ACC112 (cell line): Measurements from ENCODE around the gene ZNF566.

Source experiments
- H2AFZ ChIP-seq: fragments of 200-600 bp; sonication (generic); one replicate; pipeline ENCODE4 v1.6.0; 2017; ENCODE audit warnings: antibody characterized with exemption, low read length; ENCODE audit not compliant: unreplicated experiment
- H3K27ac ChIP-seq: fragments of 200-600 bp; sonication (generic); 2 replicates; pipeline ENCODE4 v1.5.1; 2014; ENCODE audit warnings: low read depth, mild to moderate bottlenecking, antibody characterized with exemption, low read length, moderate library complexity
- H3K27me3 ChIP-seq: fragments of 200-600 bp; sonication (generic); 2 replicates; pipeline ENCODE4 v1.6.1; 2014; ENCODE audit warnings: mild to moderate bottlenecking, antibody characterized with exemption, low read length, moderate library complexity, mixed read lengths; ENCODE audit not compliant: insufficient read depth
- H3K36me3 ChIP-seq: fragments of 200-600 bp; sonication (generic); 2 replicates; pipeline ENCODE4 v1.6.1; 2016; ENCODE audit warnings: mild to moderate bottlenecking, antibody characterized with exemption, low read length, moderate library complexity, mixed read lengths; ENCODE audit not compliant: insufficient read depth
- H3K4me1 ChIP-seq: fragments of 200-600 bp; sonication (generic); one replicate; pipeline ENCODE4 v1.6.1; 2016; ENCODE audit warnings: low read length, mixed read lengths; ENCODE audit not compliant: insufficient read depth, unreplicated experiment, control insufficient read depth
- H3K4me3 ChIP-seq: fragments of 200-600 bp; sonication (generic); 2 replicates; pipeline ENCODE4 v1.5.1; 2014; ENCODE audit warnings: mild to moderate bottlenecking, low read depth, low read length
- H3K79me2 ChIP-seq: fragments of 200-600 bp; sonication (generic); one replicate; pipeline ENCODE4 v1.6.0; 2016; ENCODE audit warnings: low read length; ENCODE audit not compliant: control insufficient read depth, unreplicated experiment, insufficient read depth

ZNF566 gene

GRCh38 chr19:36404498-36404897 is 84.9 kb downstream of the ZNF566 start:
- Histone ChIP-seq H3K4me1 (no peaks in the 10 kb centered on the region), H2AFZ (no peak overlapping the region), H3K36me3 (peaks cover 62% of the 10 kb centered on the region), H3K4me3 (no peak overlapping the region), H3K27ac (no peak overlapping the region), H3K27me3 (no peaks in the 10 kb centered on the region), H3K79me2 (no peaks in the 10 kb centered on the region)

DNA sequence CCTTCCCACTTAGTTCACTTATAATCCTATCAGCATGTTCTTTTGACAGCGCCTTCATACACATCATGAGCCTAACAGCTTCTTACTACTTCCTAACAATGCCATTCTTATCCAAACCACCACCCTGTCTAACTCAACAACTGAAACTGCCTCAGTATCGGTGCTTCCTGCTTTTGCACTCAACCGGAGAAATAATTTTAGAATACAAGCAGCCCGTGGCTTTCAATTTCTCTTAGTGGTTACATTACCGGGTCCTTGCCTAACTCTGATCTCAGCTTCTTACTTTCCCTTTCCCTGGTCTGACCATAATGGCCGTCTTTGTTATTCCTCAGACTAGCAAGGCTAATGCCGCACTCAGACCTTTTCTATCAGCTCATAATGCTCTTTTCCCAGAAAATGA is 87.9 kb downstream of the ZNF566 start:
- Histone ChIP-seq H2AFZ (no peak overlapping the region), H3K79me2 (no peaks in the 10 kb centered on the region), H3K4me1 (no peaks in the 10 kb centered on the region), H3K27me3 (no peaks in the 10 kb centered on the region), H3K36me3 (peaks cover 59% of the 10 kb centered on the region), H3K27ac (no peak overlapping the region), H3K4me3 (no peak overlapping the region)

GRCh38 chr19:36398571-36398970 is 90.8 kb downstream of the ZNF566 start:
- H3K4me3 ChIP-seq, result no peak overlapping the region
- no peaks in the 10 kb centered on the region for H3K79me2 ChIP-seq
- H2AFZ ChIP-seq, result no peak overlapping the region
- no peaks in the 10 kb centered on the region for H3K4me1 ChIP-seq
- H3K27ac ChIP-seq, result no peak overlapping the region
- peaks cover 59% of the 10 kb centered on the region for H3K36me3 ChIP-seq
- no peaks in the 10 kb centered on the region for H3K27me3 ChIP-seq
